GM19328 (cell line): ENCODE results near the gene LCN12.

Source experiments
- ATAC-seq: cut with Tn5 transposase; IDR thresholded peaks from one replicate; pipeline ENCODE4 v1.9.1; 2021; ENCODE audit warnings: mild to moderate bottlenecking, moderate library complexity; ENCODE audit not compliant: unreplicated experiment

The LCN12 gene

GRCh38 chr9:136972335-136972734 is 20.3 kb downstream of the LCN12 start:
- no peak for ATAC-seq

DNA sequence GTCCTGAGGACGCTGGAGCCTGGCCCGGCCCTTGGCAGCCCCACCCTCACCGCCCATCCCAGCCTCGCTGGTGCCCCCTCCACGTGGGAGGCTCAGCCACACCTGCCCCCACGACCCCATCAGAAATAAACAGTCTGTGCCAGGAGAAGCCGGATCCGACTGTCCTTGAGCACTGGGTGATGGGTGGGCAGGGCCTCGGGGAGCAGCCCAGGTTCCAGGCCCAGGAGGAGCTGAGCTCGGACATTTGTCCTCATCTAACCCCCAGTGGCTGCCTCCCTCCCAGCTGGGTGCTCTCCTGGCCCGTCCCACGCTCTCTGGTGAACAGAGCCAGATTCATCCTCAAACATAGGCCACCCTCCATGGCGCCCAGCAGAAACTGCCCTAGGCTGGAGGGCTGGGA is 20.7 kb downstream of the LCN12 start:
- no peak for ATAC-seq

DNA sequence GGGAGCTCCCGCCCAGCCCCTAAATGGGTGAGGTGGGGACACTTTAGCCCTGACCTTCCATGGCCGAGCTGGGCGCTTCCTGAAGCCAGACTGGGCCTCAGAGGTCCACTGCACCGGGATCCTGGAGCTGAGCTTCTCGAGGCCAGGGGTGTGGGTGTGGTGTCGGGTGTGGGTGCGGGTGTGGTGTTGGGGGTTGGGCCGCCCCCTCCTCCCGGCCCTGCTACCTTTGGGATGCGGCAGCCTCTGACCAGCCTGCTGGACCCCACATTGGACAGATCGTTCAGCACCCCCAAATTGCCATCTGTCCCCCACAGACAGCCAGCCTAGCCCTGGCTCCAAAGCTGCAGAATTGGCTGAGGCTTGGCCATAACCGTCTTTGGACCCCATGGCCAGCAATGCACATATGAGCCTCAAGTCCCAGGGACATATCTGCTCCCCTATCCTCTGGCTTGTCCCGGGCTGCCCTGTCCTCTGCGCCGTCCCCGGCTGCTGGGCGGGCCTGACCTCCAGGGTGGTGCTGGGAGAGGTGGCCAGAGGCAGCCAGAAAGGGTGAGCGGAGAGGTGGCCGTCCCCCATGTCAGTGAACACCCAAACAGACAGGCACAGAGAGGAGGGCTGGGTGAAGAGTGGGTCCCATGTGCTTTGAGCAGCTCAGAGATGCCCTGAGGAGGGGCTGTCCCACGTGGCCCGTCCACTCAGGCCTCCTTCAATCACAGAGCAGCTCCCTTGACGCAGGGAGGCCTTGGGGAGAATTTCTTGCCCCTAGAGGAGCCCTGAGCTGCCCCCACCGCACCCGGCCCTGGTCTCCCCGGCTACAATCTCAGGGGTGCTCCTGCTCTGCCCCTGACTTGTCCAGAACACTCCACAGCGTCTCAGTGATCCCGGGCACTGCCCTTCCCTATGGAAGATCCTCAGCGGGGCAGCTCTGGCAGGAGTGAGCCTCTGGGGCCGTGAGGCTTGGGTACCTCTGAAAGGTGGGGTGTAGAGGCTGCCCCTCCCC is 21.8 kb downstream of the LCN12 start:
- ATAC-seq = no peak

- ATAC-seq = no peak
These were observed 22.9 kb downstream of the LCN12 start for GRCh38 chr9:136974817-136975535.

- no peak for ATAC-seq
These were observed 23.6 kb downstream of the LCN12 start for GRCh38 chr9:136975644-136976043.

DNA sequence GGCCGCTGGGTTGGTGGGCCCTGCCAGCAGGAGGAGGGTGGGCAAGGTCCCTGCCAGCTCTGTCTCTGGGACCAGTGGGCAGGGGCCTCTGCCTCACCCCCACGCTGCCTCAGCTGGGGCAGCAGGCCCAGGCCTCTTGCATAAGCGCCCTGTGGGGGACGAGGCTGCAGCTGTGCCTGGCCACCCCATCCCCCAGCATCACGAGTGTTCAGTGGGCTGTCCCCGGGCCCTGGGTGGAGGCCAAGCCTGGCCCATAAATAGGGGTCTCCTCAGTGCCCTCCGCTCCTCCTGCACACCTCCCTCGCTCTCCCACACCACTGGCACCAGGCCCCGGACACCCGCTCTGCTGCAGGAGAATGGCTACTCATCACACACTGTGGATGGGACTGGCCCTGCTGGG is 25.1 kb downstream of the LCN12 start, which contains the start of gene PTGDS:
TSS of gene PTGDS (plus strand) at position 282 of the 400 bp plus-strand sequence. CDS start at position 357, 75 bp downstream.
- ATAC-seq = no peak

- ATAC-seq = no peak
These were observed 25.6 kb downstream of the LCN12 start for GRCh38 chr9:136977649-136978072.

- no peak for ATAC-seq
These were observed 26.2 kb downstream of the LCN12 start for GRCh38 chr9:136978073-136978864.

GRCh38 chr9:136978865-136979544 is 26.9 kb downstream of the LCN12 start:
- ATAC-seq = no peak

DNA sequence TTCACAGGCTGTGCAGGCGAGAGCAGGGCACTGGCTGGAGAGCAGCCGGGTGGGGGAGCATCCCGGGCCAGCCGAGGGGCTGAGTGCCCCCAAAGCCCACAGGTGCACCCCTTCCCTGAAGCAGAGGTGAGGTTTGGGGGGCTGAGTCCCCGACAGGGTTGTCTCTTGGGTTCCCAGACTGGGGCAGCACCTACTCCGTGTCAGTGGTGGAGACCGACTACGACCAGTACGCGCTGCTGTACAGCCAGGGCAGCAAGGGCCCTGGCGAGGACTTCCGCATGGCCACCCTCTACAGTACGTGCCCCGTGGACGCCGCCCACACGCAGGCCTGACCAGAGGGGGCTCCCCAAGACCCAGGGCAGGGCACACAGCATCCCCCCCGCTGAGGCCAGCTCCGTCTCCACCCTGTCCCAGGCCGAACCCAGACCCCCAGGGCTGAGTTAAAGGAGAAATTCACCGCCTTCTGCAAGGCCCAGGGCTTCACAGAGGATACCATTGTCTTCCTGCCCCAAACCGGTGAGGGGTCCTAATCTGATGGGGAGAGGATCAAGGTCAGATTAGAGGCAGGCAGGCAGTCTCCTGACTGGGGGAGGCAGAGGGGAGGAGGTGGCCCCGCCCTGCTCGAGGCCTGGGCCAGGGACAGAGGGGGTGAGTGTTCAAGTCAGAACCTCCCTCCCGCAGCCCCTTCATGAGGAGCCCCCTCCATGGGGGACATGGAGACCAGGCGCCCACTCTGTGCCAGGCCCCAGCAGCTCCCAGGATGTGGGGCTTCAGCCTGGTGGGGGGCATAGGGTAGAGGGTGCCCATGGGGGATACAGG is 27.9 kb downstream of the LCN12 start:
- ATAC-seq = no peak

DNA sequence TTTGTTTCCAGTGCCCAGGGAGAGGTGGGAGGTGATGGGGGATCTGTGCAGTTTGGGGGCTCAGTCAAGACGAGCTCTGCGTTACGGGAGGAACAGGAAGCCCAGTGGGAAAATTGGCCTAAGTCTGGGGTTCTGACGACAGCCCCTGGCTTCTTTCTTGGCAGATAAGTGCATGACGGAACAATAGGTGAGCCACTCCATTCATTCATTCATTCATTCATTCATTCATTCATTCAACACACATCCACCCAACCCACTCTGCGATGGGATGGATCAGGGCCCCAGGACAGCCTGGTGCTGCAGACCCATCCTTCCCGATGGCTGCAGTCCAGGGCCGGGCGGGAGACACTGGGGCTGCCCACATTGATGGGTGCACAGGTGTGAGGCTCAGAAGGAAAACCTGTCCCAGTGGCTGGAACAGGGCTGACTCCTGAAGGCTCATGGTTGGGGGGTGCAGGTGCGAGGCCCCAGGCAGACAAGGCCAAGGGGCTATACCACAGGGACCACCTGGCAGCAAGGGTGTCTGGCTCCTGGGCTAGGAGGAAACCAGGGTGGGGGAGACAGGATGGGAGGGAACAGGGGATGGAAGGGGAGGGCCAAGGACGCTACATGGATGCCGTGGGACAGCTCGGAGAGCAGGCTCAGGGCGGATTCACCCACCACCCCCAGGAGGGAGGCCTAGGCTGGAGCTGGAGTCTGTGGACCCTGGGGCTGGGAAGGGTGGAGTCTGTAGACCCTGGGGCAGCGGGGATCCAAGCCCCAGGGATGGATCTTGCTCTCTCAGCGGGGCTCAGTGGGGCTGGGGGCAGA is 28.8 kb downstream of the LCN12 start:
- ATAC-seq = no peak

DNA sequence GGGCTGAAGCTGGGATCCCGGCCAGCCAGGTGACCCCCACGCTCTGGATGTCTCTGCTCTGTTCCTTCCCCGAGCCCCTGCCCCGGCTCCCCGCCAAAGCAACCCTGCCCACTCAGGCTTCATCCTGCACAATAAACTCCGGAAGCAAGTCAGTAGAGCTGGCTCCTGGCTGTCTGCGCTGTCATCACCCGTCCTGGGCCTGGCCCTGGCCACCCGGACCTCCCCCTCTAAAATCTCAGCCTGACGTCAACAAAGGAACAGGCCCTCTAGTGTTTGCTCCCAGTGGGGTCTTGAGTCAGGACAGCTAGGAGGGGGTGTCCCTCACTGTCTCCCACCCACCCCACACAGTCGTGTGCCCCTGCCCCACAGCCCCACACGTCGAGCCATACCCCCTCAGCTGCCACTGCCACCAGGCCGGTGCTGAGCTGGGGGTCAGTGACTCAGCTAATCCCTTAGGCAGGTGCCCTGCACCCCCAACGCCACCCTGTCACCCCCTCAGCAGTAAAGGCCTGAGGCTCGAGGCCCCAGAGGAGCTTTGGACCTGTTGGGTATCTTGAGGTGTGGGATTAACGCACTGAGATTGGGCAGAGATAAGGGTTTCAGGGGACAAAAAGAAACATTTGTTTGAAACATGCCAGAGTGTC is 29.6 kb downstream of the LCN12 start:
- ATAC-seq = no peak

GRCh38 chr9:136982232-136983051 is 30.4 kb downstream of the LCN12 start, which contains the start of gene LCNL1:
LCNL1 (plus strand) TSS chr9:136982993; CDS start chr9:136983587, 594 bp downstream.
- ATAC-seq = no peak

- no peak for ATAC-seq
These were observed 31.1 kb downstream of the LCN12 start for GRCh38 chr9:136983167-136983566.

- ATAC-seq = no peak
These were observed 31.7 kb downstream of the LCN12 start for GRCh38 chr9:136983656-136984314.

GRCh38 chr9:136984464-136985026 is 32.5 kb downstream of the LCN12 start:
- no peak for ATAC-seq
